Keratinocyte (primary cell): ENCODE data around the gene SMAD6. TPM values are rescaled to one million over a fixed set of nuclear protein-coding genes. Genes with fewer than 3 reads are reported as not detected.

Experiments
- DNase-seq: peaks from one replicate; pipeline ENCODE4 v3.0.0-alpha.2; 2011; ENCODE audit warnings: low read depth, missing footprints, low spot score
- FAIRE-seq: peaks from 2 replicates; lab custom pipeline; 2011; peaks lifted over from hg19 to GRCh38; lab: Jason Lieb, UNC
- H2AFZ ChIP-seq: 2 replicates; pipeline ENCODE4 v1.6.0; 2012; ENCODE audit warnings: low read length, control low read depth, inconsistent platforms; ENCODE audit not compliant: control insufficient read depth
- H3K27ac ChIP-seq: 2 replicates; pipeline ENCODE4 v1.5.1; 2011; ENCODE audit warnings: low read length; ENCODE audit not compliant: control insufficient read depth, insufficient read depth
- H3K27me3 ChIP-seq: 3 replicates; pipeline ENCODE4 v1.6.0; 2011; ENCODE audit warnings: low read length; ENCODE audit not compliant: control insufficient read depth, insufficient read depth; ENCODE audit errors: extremely low read depth
- H3K36me3 ChIP-seq, 2 experiments: 2 replicates in 1 of 2; 3 replicates in 1 of 2; pipeline ENCODE4 v1.5.1; 2011; ENCODE audit warnings: low read length in 2 of 2, mild to moderate bottlenecking in 1 of 2; ENCODE audit not compliant: control insufficient read depth in 2 of 2, insufficient read depth in 2 of 2; ENCODE audit errors: extremely low read depth in 1 of 2
- H3K4me1 ChIP-seq: 3 replicates; pipeline ENCODE4 v1.5.1; 2011; ENCODE audit warnings: low read length; ENCODE audit not compliant: control insufficient read depth, insufficient read depth; ENCODE audit errors: extremely low read depth
- H3K4me2 ChIP-seq: 3 replicates; pipeline ENCODE4 v1.6.0; 2011; ENCODE audit warnings: low read depth, low read length; ENCODE audit not compliant: control insufficient read depth, insufficient read depth; ENCODE audit errors: extremely low read depth
- H3K4me3 ChIP-seq, 3 experiments: fragments of 200-600 bp in 1 of 3; sonication (generic) in 1 of 3; 2 replicates in 2 of 3; 3 replicates in 1 of 3; pipeline ENCODE4 v1.5.1; 2011 to 2016; ENCODE audit warnings: low read length in 3 of 3, mild to moderate bottlenecking in 3 of 3, control low read depth in 2 of 3, inconsistent platforms in 1 of 3, low read depth in 1 of 3, mixed read lengths in 1 of 3, mixed run types in 1 of 3, moderate library complexity in 1 of 3; ENCODE audit not compliant: control insufficient read depth in 2 of 3, insufficient read depth in 2 of 3; ENCODE audit errors: extremely low read depth in 1 of 3
- H3K79me2 ChIP-seq: 2 replicates; pipeline ENCODE4 v1.6.0; 2012; ENCODE audit warnings: low read length; ENCODE audit not compliant: control insufficient read depth, insufficient read depth
- H3K9ac ChIP-seq: 3 replicates; pipeline ENCODE4 v1.6.0; 2011; ENCODE audit warnings: low read length; ENCODE audit not compliant: control insufficient read depth, insufficient read depth; ENCODE audit errors: extremely low read depth
- H3K9me1 ChIP-seq: 3 replicates; pipeline ENCODE4 v1.6.0; 2011; ENCODE audit warnings: low read length; ENCODE audit not compliant: control insufficient read depth, insufficient read depth; ENCODE audit errors: extremely low read depth
- H3K9me3 ChIP-seq: 2 replicates; pipeline ENCODE4 v1.5.1; 2012; ENCODE audit warnings: low read depth, low read length; ENCODE audit not compliant: control insufficient read depth
- H4K20me1 ChIP-seq: 3 replicates; pipeline ENCODE4 v1.6.0; 2011; ENCODE audit warnings: low read length; ENCODE audit not compliant: control insufficient read depth, insufficient read depth; ENCODE audit errors: extremely low read depth
- CTCF ChIP-seq, 3 experiments: IDR thresholded peaks in 1 of 3; conservative IDR thresholded peaks in 1 of 3; optimal IDR thresholded peaks in 1 of 3; 2 replicates in 2 of 3; 3 replicates in 1 of 3; pipeline versions ENCODE3 to v1.5.1; 2011; ENCODE audit warnings: low read length in 3 of 3, mild to moderate bottlenecking in 3 of 3, moderate library complexity in 2 of 3, control low read depth in 1 of 3, inconsistent platforms in 1 of 3; ENCODE audit not compliant: insufficient read depth in 2 of 3; ENCODE audit errors: extremely low read depth in 1 of 3
- EZH2 ChIP-seq: IDR thresholded peaks from one replicate; pipeline ENCODE4 v1.6.1; 2012; ENCODE audit warnings: inconsistent platforms, mild to moderate bottlenecking, low read length, moderate library complexity
- dilution Hi-C: fragments of 300-500 bp; cut with MboI; formaldehyde crosslinking; loops from one replicate; pipeline ENCODE4 v1.7.0; 2020; ENCODE audit warnings: low sequenced_read_pairs; ENCODE audit not compliant: extremely low pct_ligation_motif_present
- polyA plus RNA-seq, 5 experiments: library from polyadenylated mRNA; depleted of rRNA in 3 of 5; stranded (reverse) in 3 of 5; stranded (forward) in 1 of 5; unstranded in 1 of 5; fragments of >200 nt; gene quantifications; 1 replicate in 1 of 5; 2 replicates in 3 of 5; 3 replicates in 1 of 5; pipeline versions ENCODE4 v1.2.1 to v1.2.3, GENCODE V29; 2011 to 2012; ENCODE audit warnings: missing spikeins in 2 of 5, low read depth in 1 of 5, low replicate concordance in 1 of 5

SMAD6 gene
- polyA plus RNA-seq, 1 donor (not counting 4 experiments of a cell fraction or from before 2014, with no cell fraction given), result 0.03 TPM

DNA sequence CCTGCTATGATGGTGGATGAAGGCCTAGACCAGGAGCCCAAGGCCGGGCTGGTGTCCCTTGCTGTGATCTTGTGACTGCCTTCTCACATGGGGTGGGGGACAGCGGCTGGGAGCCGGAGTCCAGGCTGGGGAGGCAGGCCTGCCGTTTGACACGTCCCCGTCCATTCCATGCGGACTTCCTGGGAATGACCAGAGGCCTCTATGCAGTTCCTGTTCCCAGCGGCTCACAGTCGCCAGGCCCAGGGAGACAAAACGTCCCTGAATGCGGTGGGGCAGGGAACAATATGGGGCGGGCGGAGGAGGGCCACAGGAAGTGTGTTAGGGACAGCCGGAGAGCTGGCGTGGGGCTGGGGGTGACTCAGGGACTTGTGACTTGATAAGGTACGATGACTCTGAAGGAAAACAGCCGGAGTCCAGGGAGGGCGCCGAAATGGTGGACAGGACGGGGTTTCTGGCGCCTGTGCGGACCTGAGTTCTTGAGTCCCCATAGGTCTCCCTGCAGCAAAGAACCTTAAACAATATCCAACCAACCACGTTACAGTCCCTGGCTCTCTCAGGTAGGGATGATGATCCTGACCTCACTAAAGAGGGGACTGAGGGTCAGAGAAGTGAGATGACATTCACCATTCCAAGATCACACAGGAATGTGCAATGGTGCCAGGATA, 40.5 kb upstream of the SMAD6 start:
- H3K4me3 ChIP-seq, result no peak overlapping the region
- H3K9me3 ChIP-seq, result no peaks in the 10 kb centered on the region
- H3K4me1 ChIP-seq, result no peaks in the 10 kb centered on the region
- H3K9ac ChIP-seq, result no peak overlapping the region
- no peak overlapping the region for H2AFZ ChIP-seq
- H3K79me2 ChIP-seq, result no peaks in the 10 kb centered on the region
- dilution Hi-C loops, result no loop called here
- H4K20me1 ChIP-seq, result no peaks in the 10 kb centered on the region
- H3K9me1 ChIP-seq, result no peaks in the 10 kb centered on the region
- no peak for TF ChIP-seq EZH2
- no peak for TF ChIP-seq CTCF (optimal IDR thresholded peaks at IDR 0.05 in 1 of 3, IDR thresholded peaks at IDR 0.05 in 1 of 3, conservative IDR thresholded peaks at IDR 0.05 in 1 of 3; ENCODE audit: extremely low read depth in 1 of 3, insufficient read depth in 2 of 3, low read length in 3 of 3)
- H3K4me2 ChIP-seq, result no peak overlapping the region
- FAIRE-seq (no peak), DNase-seq (no peak)
- no peaks in the 10 kb centered on the region for H3K27me3 ChIP-seq
- no peaks in the 10 kb centered on the region for H3K36me3 ChIP-seq
- H3K27ac ChIP-seq, result no peak overlapping the region

DNA sequence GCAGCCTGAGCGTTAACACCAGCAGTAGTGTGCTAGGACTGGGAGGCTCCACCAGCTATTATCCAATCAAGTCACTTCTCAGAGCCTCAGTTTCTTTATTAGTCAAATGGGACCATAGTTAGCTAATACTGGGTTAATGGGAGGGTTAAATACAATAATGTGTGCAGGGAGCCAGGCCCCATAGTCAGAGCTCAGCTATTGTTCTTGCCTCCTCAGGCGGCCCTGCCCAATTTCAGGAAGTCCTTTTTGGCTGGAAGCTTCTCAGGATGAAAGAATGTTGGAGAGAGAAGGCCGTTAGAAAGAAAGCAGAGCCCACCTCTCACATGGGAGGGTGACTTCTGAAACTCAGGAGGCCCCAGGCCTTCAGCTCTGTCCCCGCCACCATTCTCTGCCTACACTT, 39.5 kb upstream of the SMAD6 start:
- Histone ChIP-seq H3K79me2 (no peaks in the 10 kb centered on the region), H3K36me3 (no peaks in the 10 kb centered on the region), H3K9ac (no peak overlapping the region), H3K9me3 (no peaks in the 10 kb centered on the region), H3K27me3 (no peaks in the 10 kb centered on the region), H3K4me1 (no peaks in the 10 kb centered on the region), H3K27ac (no peak overlapping the region), H3K4me2 (no peak overlapping the region), H3K4me3 (no peak overlapping the region), H4K20me1 (no peaks in the 10 kb centered on the region), H3K9me1 (no peaks in the 10 kb centered on the region), H2AFZ (no peak overlapping the region)
- dilution Hi-C loops, result no loop called here
- TF ChIP-seq CTCF (optimal IDR thresholded peaks at IDR 0.05 in 1 of 3, IDR thresholded peaks at IDR 0.05 in 1 of 3, conservative IDR thresholded peaks at IDR 0.05 in 1 of 3; ENCODE audit: extremely low read depth in 1 of 3, insufficient read depth in 2 of 3, low read length in 3 of 3) (no peak), EZH2 (no peak)
- FAIRE-seq (no peak), DNase-seq (no peak)
